Activated CD4-positive, alpha-beta T cell treated with anti-CD3 and anti-CD28 coated beads for 48 hours (primary cell): ENCODE results near the gene CR1L.
A peak's percentile ranks its signal among the peaks of the same experiment; 100 is the strongest.
"Not testable (repeated sequence)": the region's sequence is repeated elsewhere in the genome, so short reads cannot be mapped to it uniquely, and the experiment has no call there.

Experiments
- DNase-seq: peaks from one replicate; pipeline ENCODE4 v3.0.0-alpha.2; 2020

Gene CR1L

DNA sequence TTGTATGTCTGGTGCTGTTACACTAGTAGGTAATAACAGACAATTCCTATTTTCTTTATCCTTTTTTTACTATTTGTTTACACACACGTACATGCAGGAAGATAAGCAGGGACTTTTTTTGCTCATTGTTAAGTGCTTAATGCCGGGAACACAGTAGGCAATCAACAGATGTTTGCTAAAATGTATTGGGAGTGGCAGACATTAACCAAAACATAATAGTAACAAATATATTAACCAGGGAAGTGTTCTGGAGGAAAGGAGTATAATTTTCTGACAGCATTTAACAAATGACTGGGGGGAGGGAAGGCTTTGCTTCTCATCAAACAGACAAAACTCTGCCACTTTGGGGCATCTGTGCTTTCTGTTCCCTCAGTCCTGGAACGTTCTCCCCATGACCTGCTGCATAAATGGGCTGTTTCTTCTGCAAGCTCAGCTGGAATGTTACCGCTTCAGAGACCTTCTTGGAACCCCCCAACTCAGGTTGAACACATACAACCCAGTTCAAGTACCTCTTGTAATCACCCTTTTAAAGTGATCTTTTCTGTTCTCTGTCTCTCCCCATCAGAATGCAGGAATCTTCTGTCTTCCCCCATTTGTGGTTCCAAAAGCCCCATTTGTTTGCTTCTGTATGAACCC is 2.1 kb downstream of the CR1L start:
- no peak for DNase-seq

DNA sequence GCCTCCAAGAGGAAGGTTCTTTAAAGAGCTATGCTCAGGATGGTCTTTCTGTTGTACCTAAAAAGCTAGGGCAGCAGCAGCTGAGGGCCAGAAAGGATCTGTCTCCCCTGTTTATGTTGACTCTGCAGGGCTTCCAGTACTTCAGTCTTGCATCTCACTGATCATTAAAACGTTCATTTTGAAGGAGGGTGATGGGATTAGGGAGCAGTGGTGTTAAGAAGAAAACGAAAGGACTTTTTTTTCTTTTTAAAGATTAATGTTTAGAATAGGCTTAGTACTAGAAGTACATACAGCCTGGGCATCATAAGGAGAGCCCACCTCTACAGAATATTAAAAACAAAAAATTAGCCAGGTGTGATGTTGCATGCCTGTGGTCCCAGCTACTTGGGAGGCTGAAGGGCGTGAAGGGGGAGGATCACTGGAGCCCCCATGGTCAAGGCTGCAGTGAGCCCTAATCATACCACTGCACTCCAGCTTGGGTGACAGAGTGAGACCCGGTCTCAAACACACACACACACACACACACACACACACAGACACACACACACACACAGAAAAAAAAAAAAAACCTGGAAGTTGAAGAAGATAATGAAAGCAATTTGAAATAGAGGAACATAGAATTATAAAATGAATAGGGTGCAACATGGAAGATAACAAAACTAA is 2.9 kb downstream of the CR1L start:
- DNase-seq, result no peak

DNA sequence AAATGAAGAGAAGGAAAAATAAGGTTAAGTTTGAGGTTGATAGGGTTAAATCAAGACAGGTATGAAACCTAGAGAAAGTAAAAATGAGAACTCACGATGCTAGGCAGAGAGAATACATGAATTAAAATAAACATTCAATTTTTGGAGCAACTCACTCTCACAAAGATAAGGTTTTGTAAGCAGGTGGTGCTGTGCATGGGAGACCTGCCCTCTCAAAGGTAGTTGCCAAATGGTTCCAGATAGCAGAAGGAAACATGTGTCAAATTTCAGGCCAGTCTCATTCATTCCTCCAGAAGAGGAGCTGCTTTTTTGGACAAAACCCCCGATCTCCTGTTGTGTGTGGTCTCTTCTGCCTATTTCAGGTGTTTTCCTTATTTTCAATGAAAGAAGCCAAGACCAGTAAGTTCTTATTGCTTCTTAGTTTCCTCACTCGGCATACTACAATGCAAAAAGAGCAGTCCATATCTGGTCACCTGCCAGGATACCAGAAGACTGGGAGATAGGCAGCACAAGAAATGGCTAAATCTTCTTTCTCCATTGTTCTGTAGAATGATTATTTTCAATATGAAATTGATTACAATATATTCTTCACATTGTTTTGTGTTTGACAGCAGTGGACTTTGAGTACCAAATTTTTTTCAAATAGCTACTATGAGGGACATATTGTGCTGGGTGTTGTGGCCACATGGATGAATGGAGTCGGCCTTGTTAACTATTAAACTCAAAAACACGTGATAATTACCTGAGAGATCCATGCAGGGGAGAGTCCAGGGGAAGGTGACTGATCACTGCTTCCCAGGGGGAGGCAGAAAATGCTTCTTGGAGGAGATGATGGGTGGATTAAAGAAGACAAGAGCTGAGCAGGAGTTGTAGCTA is 3.6 kb downstream of the CR1L start:
- no peak for DNase-seq

GRCh38 chr1:207649210-207649753 is 4.3 kb downstream of the CR1L start:
- no peak for DNase-seq

DNA sequence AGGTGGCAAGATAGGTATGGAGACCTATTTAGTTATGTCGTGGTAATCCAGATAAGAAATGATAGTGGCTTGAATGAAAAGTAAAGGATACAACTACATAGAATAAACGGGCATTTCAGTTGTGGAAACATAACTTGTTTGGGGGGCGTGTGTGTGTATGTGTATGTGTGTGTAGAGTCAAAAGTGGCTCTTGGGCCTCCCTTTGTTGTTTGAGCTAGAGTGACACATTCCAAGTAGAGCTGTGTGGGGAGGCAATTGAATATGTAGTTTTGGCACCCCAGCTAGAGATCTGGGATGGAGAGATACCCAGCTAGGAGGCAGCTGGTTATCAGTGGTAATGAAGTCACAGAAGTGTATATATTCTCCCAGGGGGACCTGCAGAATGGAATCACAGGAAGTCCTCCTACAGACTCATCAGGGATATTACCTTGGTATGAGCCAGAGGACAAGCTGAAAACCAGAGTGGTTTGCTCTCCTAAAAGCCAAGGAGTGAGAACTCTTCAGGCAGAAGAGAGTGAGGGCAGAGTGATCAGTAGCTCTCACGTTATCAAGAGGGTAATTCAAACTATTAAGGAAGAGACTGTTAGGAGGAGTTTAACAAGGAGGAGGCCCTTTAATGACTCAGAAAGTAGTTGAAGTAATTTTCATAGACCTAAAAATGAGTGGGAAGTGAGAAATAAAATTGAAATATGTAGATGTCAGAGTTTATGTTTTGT is 5.1 kb downstream of the CR1L start:
- DNase-seq, result no peak

- DNase-seq, result no peak
These were observed 6.7 kb downstream of the CR1L start for GRCh38 chr1:207651583-207651982.

DNA sequence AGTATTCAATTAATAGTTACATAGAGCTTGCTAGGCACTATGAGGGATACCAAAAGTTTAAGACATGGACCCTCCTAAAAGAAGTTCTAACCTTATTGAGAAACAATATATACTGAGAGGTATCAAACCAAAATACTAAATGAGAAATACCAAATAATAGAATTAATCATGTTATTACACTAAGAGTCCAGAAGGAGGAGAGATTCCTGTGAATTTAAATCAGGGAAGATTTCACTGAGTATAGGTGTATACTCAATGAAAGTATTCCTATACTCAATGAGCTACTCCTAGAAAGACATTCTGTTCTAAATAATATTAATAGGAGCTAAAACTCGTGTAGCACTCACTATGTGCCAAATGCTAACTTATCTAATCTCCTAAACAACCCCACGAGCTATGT is 9.4 kb downstream of the CR1L start:
- DNase-seq, result no peak

DNA sequence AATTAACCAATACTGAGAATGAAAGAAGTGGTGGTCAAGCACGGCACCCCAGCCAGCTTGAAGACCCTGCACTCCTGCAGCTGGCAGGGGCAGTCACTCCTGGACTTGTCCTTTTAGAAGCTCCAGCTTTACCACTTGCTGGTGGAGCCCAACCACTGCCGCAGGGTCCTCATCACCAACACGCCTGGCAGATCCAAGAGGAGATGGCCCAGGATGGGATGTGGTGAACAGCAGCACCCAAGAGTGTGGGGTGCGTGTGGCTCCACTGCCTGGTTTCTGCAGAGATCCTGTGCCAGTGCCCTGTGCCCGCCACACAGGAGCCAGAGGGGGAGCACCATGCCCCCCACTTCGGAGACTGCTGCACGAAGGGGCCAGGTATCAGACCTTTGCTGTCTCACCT is 13.5 kb downstream of the CR1L start:
- DNase-seq, result no peak

- no peak for DNase-seq
These were observed 14.1 kb downstream of the CR1L start for GRCh38 chr1:207658904-207659485.

GRCh38 chr1:207659545-207660153 is 14.7 kb downstream of the CR1L start:
- DNase-seq, result no peak

DNA sequence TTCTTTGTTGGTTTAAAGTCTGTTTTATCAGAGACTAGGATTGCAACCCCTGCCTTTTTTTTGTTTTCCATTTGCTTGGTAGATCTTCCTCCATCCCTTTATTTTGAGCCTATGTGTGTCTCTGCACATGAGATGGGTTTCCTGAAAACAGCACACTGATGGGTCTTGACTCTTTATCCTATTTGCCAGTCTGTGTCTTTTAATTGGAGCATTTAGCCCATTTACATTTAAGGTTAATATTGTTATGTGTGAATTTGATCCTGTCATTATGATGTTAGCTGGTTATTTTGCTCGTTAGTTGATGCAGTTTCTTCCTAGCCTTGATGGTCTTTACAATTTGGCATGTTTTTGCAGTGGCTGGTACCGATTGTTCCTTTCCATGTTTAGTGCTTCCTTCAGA is 16.5 kb downstream of the CR1L start:
- DNase-seq, result not testable (repeated sequence)

DNA sequence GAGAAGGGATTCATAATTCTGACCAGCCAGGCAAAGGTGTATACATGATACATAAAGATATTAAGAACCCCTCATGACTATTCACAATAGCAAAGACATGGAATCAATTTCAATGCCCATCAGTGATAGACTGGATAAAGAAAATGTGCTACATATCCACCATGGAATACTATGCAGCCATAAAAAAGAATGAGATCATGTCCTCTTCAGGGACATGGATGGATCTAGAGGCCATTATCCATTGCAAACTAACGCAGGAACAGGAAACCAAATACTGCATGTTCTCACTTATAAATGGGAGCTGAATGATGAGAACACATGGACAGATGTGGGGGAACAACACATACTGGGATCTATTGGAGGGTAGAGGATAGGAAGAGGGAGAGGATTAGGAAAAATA is 21.4 kb downstream of the CR1L start:
- DNase-seq, result no peak

GRCh38 chr1:207669528-207670009 is 24.6 kb downstream of the CR1L start:
- no peak for DNase-seq

GRCh38 chr1:207670192-207670591 is 25.3 kb downstream of the CR1L start:
- no peak for DNase-seq

GRCh38 chr1:207670997-207671396 is 26.1 kb downstream of the CR1L start:
- DNase-seq, result no peak

GRCh38 chr1:207672522-207673130 is 27.7 kb downstream of the CR1L start:
- DNase-seq, result peak; percentile 32

DNA sequence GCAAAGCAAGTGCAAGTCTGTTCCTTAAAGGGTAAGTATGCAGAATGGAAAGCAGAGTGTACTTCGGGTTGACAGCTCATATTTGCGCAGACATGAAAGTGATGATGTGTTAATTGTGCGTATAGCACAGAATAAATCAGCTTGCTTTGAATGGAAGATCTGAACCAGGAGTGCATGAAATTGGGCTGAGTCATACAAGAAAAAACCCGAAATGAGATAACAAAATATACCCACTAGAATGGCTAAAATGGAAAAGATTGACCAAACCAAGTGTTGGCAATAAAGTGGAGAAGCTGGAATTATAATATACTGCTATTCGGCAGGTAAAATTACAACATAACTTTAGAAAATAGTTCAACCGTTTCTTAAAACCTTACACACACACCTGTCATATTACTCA is 28.5 kb downstream of the CR1L start:
- no peak for DNase-seq

DNA sequence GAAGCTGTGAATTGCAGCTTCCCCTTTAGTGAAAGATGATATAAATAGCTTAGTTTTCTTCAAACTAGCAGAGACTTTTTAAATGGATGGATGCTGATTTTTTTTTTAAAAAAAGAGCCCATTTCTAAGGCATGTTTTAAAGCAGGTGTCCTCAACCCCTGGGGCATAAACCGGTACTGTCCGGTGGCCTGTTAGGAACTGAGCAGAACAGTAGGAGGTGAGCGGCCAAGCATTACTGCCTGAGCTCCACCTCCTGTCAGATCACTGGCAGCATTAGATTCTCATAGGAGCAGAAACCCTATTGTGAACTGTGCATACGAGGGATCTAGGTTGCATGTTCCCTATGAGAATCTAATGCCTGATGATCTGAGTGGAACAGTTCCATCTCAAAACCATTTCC is 31.2 kb downstream of the CR1L start:
- no peak for DNase-seq

DNA sequence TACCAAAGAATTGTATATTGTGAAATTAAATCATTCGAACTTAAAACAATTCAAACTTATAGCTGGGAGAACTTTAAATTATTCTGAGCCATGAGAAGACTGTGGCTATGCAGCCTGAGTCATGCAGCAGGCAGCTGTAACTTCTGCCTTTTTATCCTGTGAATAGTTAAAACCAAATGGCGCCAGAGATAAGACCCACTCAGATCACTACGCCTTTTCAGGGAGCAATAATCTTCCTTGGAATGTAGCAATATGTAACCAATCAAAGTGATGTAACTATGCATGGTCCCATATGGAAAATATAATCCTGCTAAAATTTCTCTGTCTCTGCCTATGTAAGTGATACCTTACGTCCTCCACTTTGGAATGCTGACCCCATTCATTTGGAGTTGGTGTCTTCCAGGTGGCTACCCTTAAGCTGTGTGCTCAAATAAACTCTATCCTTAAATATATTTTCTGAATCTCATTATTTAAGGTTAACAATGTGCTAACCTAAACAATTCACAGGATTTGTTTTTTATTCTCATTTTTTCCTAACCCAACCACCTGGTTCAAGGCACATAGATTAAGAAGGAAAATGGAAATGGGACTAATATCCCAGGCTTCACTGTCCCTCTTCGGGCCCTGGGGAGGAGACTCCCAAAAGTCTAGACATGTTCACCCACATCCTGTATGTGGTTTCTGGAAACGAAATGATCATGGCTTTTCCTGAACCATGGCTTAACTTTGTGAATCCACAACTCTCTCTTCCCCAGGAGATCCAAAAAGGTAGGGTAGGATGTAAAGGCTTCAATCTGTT is 35.9 kb downstream of the CR1L start:
- not testable (repeated sequence) for DNase-seq

DNA sequence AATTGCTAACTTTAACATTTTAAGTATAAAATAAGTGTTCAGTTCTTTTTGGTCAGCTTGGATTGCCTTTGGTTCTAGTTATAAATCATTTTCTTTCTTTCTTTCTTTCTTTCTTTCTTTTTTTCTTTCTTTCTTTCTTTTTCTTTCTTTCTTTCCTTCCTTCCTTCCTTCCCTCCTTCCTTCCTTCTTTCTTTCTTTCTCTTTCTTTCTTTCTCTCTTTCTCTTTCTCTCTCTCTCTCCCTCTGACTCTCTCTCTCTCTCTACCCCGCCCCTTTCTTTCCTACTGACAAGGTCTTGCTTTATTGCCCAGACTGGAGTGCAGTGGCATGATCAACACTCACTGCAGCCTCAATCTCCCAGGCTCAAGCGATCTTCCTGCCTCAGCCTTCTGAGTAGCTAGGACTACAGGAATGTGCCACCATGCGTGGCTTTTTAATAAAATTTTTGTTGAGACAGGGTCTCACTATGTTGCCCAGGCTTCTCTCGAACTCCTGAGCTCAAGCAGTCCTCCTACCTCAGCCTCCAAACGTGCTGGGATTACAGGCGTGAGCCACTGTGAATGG is 38.0 kb downstream of the CR1L start:
- not testable (repeated sequence) for DNase-seq
